ENCODE data around the gene TPGS2. TPM values are rescaled to one million over a fixed set of nuclear protein-coding genes. Genes with fewer than 3 reads are reported as not detected.
"Not testable (repeated sequence)": the region's sequence is repeated elsewhere in the genome, so short reads cannot be mapped to it uniquely, and the experiment has no call there.

Gene TPGS2
- total and polyA plus RNA-seq, 4 donors = 69.9 to 83.2 (median 71.8) TPM

DNA sequence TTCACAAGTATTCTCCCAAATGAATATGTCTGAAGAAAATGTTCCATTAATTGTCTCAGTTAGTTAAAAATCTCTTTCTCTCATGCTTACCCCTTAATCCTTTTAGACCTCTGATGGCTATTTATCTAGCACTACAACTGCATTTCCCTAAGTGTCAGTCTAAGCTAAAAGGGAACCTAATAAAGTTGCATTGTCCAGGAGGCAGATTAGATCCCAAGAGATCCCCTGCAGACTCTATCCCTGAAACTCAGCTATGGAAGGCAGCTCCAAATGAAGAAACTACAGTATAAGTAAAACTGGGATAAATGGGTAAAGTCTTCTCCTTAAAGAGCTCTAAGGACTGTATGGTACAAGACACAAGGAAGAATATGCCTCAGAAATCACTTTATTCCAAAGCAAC lies 12.7 kb downstream of the TPGS2 start:
- H3K4me3 ChIP-seq (ENCODE audit: low read length in 2 of 2); H3K36me3 ChIP-seq (ENCODE audit: control insufficient read depth in 1 of 2, insufficient read depth in 2 of 2, low read length in 1 of 2); H3K27ac ChIP-seq (ENCODE audit: low read depth in 1 of 2, low read length in 2 of 2); H3K9me3 ChIP-seq (ENCODE audit: control insufficient read depth, low read length); DNase-seq; intact Hi-C loops (cut with DNase I); ATAC-seq (ENCODE audit: low FRiP score); H3K4me1 ChIP-seq (ENCODE audit: control insufficient read depth in 1 of 2, insufficient read depth in 2 of 2, low read length in 2 of 2); H3K27me3 ChIP-seq (ENCODE audit: control insufficient read depth in 1 of 2, insufficient read depth in 2 of 2, low read length in 1 of 2): not testable (repeated sequence)

GRCh38 chr18:36814994-36815393 lies 13.8 kb downstream of the TPGS2 start:
- WGBS, 2 donors = 33 to 63% methylated on average over 1 of the region's 1 CpG
- Histone ChIP-seq H3K9me3 (ENCODE audit: control insufficient read depth, low read length) (no peaks in the 10 kb centered on the region), H3K4me3 (ENCODE audit: low read length in 2 of 2) (no peak overlapping the region), H3K27ac (ENCODE audit: low read depth in 1 of 2, low read length in 2 of 2) (no peak overlapping the region), H3K36me3 (ENCODE audit: control insufficient read depth in 1 of 2, insufficient read depth in 2 of 2, low read length in 1 of 2) (peaks cover 0 to 7% of the 10 kb centered on the region in 2 donors), H3K4me1 (ENCODE audit: control insufficient read depth in 1 of 2, insufficient read depth in 2 of 2, low read length in 2 of 2) (peaks cover 0 to 2% of the 10 kb centered on the region in 2 donors), H3K27me3 (ENCODE audit: control insufficient read depth in 1 of 2, insufficient read depth in 2 of 2, low read length in 1 of 2) (no peaks in the 10 kb centered on the region)
- ATAC-seq (ENCODE audit: low FRiP score) = no peak
- intact Hi-C loops (cut with DNase I) = loop anchor here in 1 of 2 donors (5.0 kb wide), 1 partner anchor 128 kb away; no protein-coding TSS in a partner anchor
- DNase-seq = no peak

GRCh38 chr18:36813824-36814223 lies 15.0 kb downstream of the TPGS2 start:
- intact Hi-C loops (cut with DNase I) = loop anchor here in 1 of 2 donors (5.0 kb wide), 1 partner anchor 127 kb away; no protein-coding TSS in a partner anchor
- Histone ChIP-seq H3K27me3 (ENCODE audit: control insufficient read depth in 1 of 2, insufficient read depth in 2 of 2, low read length in 1 of 2) (no peaks in the 10 kb centered on the region), H3K4me1 (ENCODE audit: control insufficient read depth in 1 of 2, insufficient read depth in 2 of 2, low read length in 2 of 2) (peaks cover 0 to 2% of the 10 kb centered on the region in 2 donors), H3K4me3 (ENCODE audit: low read length in 2 of 2) (no peak overlapping the region), H3K36me3 (ENCODE audit: control insufficient read depth in 1 of 2, insufficient read depth in 2 of 2, low read length in 1 of 2) (peaks cover 0 to 7% of the 10 kb centered on the region in 2 donors), H3K27ac (ENCODE audit: low read depth in 1 of 2, low read length in 2 of 2) (no peak overlapping the region), H3K9me3 (ENCODE audit: control insufficient read depth, low read length) (no peaks in the 10 kb centered on the region)
- ATAC-seq (ENCODE audit: low FRiP score) = no peak
- 83% methylated on average over 3 of the region's 3 CpGs for WGBS, 2 donors
- DNase-seq = no peak

- no peaks in the 10 kb centered on the region for H3K9me3 ChIP-seq (ENCODE audit: control insufficient read depth, low read length)
- no peak for ATAC-seq (ENCODE audit: low FRiP score)
- WGBS, 2 donors = 86 to 88% methylated on average over 4 of the region's 4 CpGs
These were observed 15.6 kb downstream of the TPGS2 start for GRCh38 chr18:36813101-36813775.

DNA sequence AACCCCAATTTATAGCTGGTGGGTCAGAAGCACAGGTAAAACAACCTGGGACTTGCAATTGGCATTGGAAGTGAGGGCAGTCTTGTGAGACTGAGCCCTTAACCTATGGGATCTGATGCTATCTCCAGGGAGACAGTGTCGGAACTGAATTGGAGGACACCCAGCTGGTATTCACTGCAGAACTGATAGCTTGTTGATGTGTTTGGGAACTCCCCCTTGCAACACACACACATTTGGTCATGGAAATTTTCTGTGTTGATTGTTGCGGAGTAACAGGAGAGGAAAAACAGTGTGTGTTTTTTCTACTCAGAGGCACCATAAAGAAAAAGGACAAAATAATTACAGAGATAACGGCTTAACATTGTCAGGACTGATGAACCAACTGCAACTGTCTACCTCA lies 16.1 kb downstream of the TPGS2 start:
- intact Hi-C loops (cut with DNase I) = loop anchor here in 1 of 2 donors (5.0 kb wide), 1 partner anchor 125 kb away; no protein-coding TSS in a partner anchor

More at GRCh38 chr18:36813101-36813775, 15.6 kb downstream of the TPGS2 start:
- Histone ChIP-seq H3K27ac (ENCODE audit: low read depth in 1 of 2, low read length in 2 of 2) (no peak overlapping the region), H3K4me1 (ENCODE audit: control insufficient read depth in 1 of 2, insufficient read depth in 2 of 2, low read length in 2 of 2) (peaks cover 0 to 2% of the 10 kb centered on the region in 2 donors), H3K4me3 (ENCODE audit: low read length in 2 of 2) (no peak overlapping the region), H3K36me3 (ENCODE audit: control insufficient read depth in 1 of 2, insufficient read depth in 2 of 2, low read length in 1 of 2) (peaks cover 0 to 5% of the 10 kb centered on the region in 2 donors), H3K27me3 (ENCODE audit: control insufficient read depth in 1 of 2, insufficient read depth in 2 of 2, low read length in 1 of 2) (no peaks in the 10 kb centered on the region)
- intact Hi-C loops (cut with DNase I) = loop anchor here in 1 of 2 donors (5.0 kb wide), 1 partner anchor 126 kb away; no protein-coding TSS in a partner anchor
- DNase-seq = no peak

GRCh38 chr18:36811955-36812354 lies 16.8 kb downstream of the TPGS2 start:
- H3K27ac ChIP-seq (ENCODE audit: low read depth in 1 of 2, low read length in 2 of 2) = no peak overlapping the region
- H3K9me3 ChIP-seq (ENCODE audit: control insufficient read depth, low read length) = no peaks in the 10 kb centered on the region
- H3K4me3 ChIP-seq (ENCODE audit: low read length in 2 of 2) = no peak overlapping the region
- peaks cover 0 to 3% of the 10 kb centered on the region in 2 donors for H3K36me3 ChIP-seq (ENCODE audit: control insufficient read depth in 1 of 2, insufficient read depth in 2 of 2, low read length in 1 of 2)
- no peaks in the 10 kb centered on the region for H3K27me3 ChIP-seq (ENCODE audit: control insufficient read depth in 1 of 2, insufficient read depth in 2 of 2, low read length in 1 of 2)
- ATAC-seq (ENCODE audit: low FRiP score) (no peak), DNase-seq (no peak)
- intact Hi-C loops (cut with DNase I) = loop anchor here in 1 of 2 donors (5.0 kb wide), 1 partner anchor 125 kb away; no protein-coding TSS in a partner anchor
- H3K4me1 ChIP-seq (ENCODE audit: control insufficient read depth in 1 of 2, insufficient read depth in 2 of 2, low read length in 2 of 2) = no peaks in the 10 kb centered on the region

More for the DNA sequence above, 16.1 kb downstream of the TPGS2 start:
- H3K27me3 ChIP-seq (ENCODE audit: control insufficient read depth in 1 of 2, insufficient read depth in 2 of 2, low read length in 1 of 2) = no peaks in the 10 kb centered on the region
- H3K4me1 ChIP-seq (ENCODE audit: control insufficient read depth in 1 of 2, insufficient read depth in 2 of 2, low read length in 2 of 2) = peaks cover 0 to under 1% of the 10 kb centered on the region in 2 donors
- peaks cover 0 to 5% of the 10 kb centered on the region in 2 donors for H3K36me3 ChIP-seq (ENCODE audit: control insufficient read depth in 1 of 2, insufficient read depth in 2 of 2, low read length in 1 of 2)
- no peak overlapping the region for H3K4me3 ChIP-seq (ENCODE audit: low read length in 2 of 2)
- H3K9me3 ChIP-seq (ENCODE audit: control insufficient read depth, low read length) = no peaks in the 10 kb centered on the region
- 90 to 94% methylated on average over 3 of the region's 3 CpGs for WGBS, 2 donors
- no peak for DNase-seq
- ATAC-seq (ENCODE audit: low FRiP score) = peak; percentile 5
- H3K27ac ChIP-seq (ENCODE audit: low read depth in 1 of 2, low read length in 2 of 2) = no peak overlapping the region

DNA sequence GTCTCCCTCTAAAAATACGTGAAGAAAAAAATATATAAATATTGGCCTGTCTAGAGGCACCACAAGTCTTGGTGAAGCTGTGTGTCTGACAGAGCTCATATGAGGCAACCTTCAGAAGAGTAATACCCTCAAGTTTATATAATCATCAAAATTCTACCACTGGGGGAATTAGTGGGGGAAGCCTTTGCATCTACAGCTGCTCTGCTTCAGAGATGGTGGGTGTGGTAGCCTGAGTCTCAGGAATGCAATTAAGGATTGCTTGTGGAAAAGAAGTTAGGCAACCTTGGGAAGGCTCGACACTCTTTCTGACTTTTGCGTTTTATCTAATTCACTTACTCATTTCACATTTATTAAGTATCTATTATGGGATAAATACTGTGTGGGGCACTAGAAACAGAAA lies 17.4 kb downstream of the TPGS2 start:
- ATAC-seq (ENCODE audit: low FRiP score) = no peak
- H3K27ac ChIP-seq (ENCODE audit: low read depth in 1 of 2, low read length in 2 of 2) = no peak overlapping the region
- no peaks in the 10 kb centered on the region for H3K9me3 ChIP-seq (ENCODE audit: control insufficient read depth, low read length)
- H3K36me3 ChIP-seq (ENCODE audit: control insufficient read depth in 1 of 2, insufficient read depth in 2 of 2, low read length in 1 of 2) = peaks cover 0 to 3% of the 10 kb centered on the region in 2 donors
- no peak overlapping the region for H3K4me3 ChIP-seq (ENCODE audit: low read length in 2 of 2)
- intact Hi-C loops (cut with DNase I) = loop anchor here in 1 of 2 donors (5.0 kb wide), 1 partner anchor 124 kb away; no protein-coding TSS in a partner anchor
- 77 to 78% methylated on average over 3 of the region's 3 CpGs for WGBS, 2 donors
- H3K27me3 ChIP-seq (ENCODE audit: control insufficient read depth in 1 of 2, insufficient read depth in 2 of 2, low read length in 1 of 2) = no peaks in the 10 kb centered on the region
- no peaks in the 10 kb centered on the region for H3K4me1 ChIP-seq (ENCODE audit: control insufficient read depth in 1 of 2, insufficient read depth in 2 of 2, low read length in 2 of 2)
- DNase-seq = no peak

DNA sequence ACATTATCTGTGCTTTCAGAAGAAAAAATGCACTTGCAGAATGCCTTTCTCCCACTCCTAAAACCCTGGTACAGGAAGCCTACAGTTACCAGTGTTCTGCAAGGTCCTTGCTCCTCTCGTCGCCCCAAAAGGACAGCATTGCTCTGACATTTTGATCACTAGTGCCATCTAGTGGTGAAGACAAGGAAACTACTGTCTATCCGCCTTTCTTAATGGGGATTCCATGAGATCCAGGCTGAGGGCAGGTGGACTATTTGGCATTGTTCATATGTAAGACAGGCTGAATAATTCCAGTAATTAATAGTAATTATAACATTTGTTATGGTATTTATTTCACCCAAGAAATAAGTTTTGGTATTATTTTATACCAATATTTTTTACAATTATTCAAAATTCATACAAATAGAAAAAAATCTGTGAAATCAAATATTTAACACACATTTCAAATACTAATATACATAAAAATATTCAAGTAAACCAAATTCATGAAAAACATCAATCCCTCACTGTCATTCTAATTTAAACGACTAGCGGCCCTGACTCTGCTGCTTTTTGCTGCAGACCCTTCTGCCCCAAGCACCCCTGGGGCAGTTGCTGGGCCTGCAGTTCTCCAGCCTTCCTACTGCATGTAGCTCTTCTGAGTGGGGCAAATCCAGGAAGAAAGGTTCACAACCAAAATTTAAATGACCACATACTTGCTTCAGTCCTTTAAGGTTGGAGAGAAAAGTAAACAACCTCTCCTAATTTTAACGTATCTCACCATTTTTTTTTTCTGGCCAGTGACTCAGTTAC lies 19.0 kb downstream of the TPGS2 start:
- ATAC-seq (ENCODE audit: low FRiP score) = peak; percentile 83
- intact Hi-C loops (cut with DNase I) = loop anchor here (2.0 to 5.0 kb wide), 3 partner anchors 37 to 122 kb away; no protein-coding TSS in a partner anchor
- 34 to 35% methylated on average over 6 of the region's 6 CpGs for WGBS, 2 donors
- DNase-seq = no peak
- Histone ChIP-seq H3K36me3 (ENCODE audit: control insufficient read depth in 1 of 2, insufficient read depth in 2 of 2, low read length in 1 of 2) (peaks cover 0 to 1% of the 10 kb centered on the region in 2 donors), H3K4me3 (ENCODE audit: low read length in 2 of 2) (no peak overlapping the region), H3K4me1 (ENCODE audit: control insufficient read depth in 1 of 2, insufficient read depth in 2 of 2, low read length in 2 of 2) (no peaks in the 10 kb centered on the region), H3K9me3 (ENCODE audit: control insufficient read depth, low read length) (no peaks in the 10 kb centered on the region), H3K27me3 (ENCODE audit: control insufficient read depth in 1 of 2, insufficient read depth in 2 of 2, low read length in 1 of 2) (no peaks in the 10 kb centered on the region), H3K27ac (ENCODE audit: low read depth in 1 of 2, low read length in 2 of 2) (no peak overlapping the region)
